ENCODE data around the gene GGT5. TPM values are rescaled to one million over a fixed set of nuclear protein-coding genes. Genes with fewer than 3 reads are reported as not detected.
"Not testable (repeated sequence)": the region's sequence is repeated elsewhere in the genome, so short reads cannot be mapped to it uniquely, and the experiment has no call there.

The GGT5 gene
- total RNA-seq, 4 donors from 2014 or later: 8.8 to 29.9 (median 22.8) TPM

- in situ Hi-C loops (cut with MboI; ENCODE audit: low sequenced_read_pairs in 4 of 4); ATAC-seq; H3K27me3 ChIP-seq; H3K4me3 ChIP-seq; H3K9me3 ChIP-seq; H3K27ac ChIP-seq; intact Hi-C loops (cut with DNase I; ENCODE audit: low total_unique reads); H3K36me3 ChIP-seq; H3K4me1 ChIP-seq; DNase-seq: not testable (repeated sequence)
Observed at GRCh38 chr22:24262185-24262749, 17.4 kb upstream of the GGT5 start.

- intact Hi-C loops (cut with DNase I; ENCODE audit: low total_unique reads); H3K4me3 ChIP-seq; H3K4me1 ChIP-seq; H3K36me3 ChIP-seq; ATAC-seq; H3K27ac ChIP-seq; H3K9me3 ChIP-seq; H3K27me3 ChIP-seq; in situ Hi-C loops (cut with MboI; ENCODE audit: low sequenced_read_pairs in 4 of 4): not testable (repeated sequence)
- peak in 2 of 5 experiments; percentile 24 to 62 for TF ChIP-seq CTCF (IDR thresholded peaks at IDR 0.05 in 4 of 5, conservative IDR thresholded peaks at IDR 0.05 in 1 of 5)
- DNase-seq: peak; percentile 53 to 57
Observed at GRCh38 chr22:24259459-24259858, 14.6 kb upstream of the GGT5 start.

- intact Hi-C loops (cut with DNase I; ENCODE audit: low total_unique reads); H3K27ac ChIP-seq; DNase-seq; ATAC-seq; H3K4me1 ChIP-seq; H3K4me3 ChIP-seq; in situ Hi-C loops (cut with MboI; ENCODE audit: low sequenced_read_pairs in 4 of 4); H3K27me3 ChIP-seq; H3K9me3 ChIP-seq; H3K36me3 ChIP-seq: not testable (repeated sequence)
Observed at GRCh38 chr22:24256736-24257135, 11.9 kb upstream of the GGT5 start.

- H3K27me3 ChIP-seq; DNase-seq; in situ Hi-C loops (cut with MboI; ENCODE audit: low sequenced_read_pairs in 4 of 4): not testable (repeated sequence)
Observed at GRCh38 chr22:24256136-24256535, 11.3 kb upstream of the GGT5 start.

GRCh38 chr22:24253126-24253525 lies 8.2 kb upstream of the GGT5 start:
- H3K36me3 ChIP-seq; H3K27ac ChIP-seq; H3K27me3 ChIP-seq; H3K4me3 ChIP-seq; H3K9me3 ChIP-seq; in situ Hi-C loops (cut with MboI; ENCODE audit: low sequenced_read_pairs in 4 of 4); ATAC-seq; H3K4me1 ChIP-seq; DNase-seq; intact Hi-C loops (cut with DNase I; ENCODE audit: low total_unique reads): not testable (repeated sequence)

More at GRCh38 chr22:24256136-24256535, 11.3 kb upstream of the GGT5 start:
- ATAC-seq; H3K4me3 ChIP-seq; H3K9me3 ChIP-seq; H3K27ac ChIP-seq; intact Hi-C loops (cut with DNase I; ENCODE audit: low total_unique reads); H3K36me3 ChIP-seq; H3K4me1 ChIP-seq: not testable (repeated sequence)

GRCh38 chr22:24251286-24251685 lies 6.4 kb upstream of the GGT5 start:
- peaks cover 12 to 15% of the 10 kb centered on the region in 2 donors for H3K4me1 ChIP-seq
- H3K36me3 ChIP-seq; H3K9me3 ChIP-seq; H3K4me3 ChIP-seq; in situ Hi-C loops (cut with MboI; ENCODE audit: low sequenced_read_pairs in 4 of 4); intact Hi-C loops (cut with DNase I; ENCODE audit: low total_unique reads); H3K27me3 ChIP-seq; ATAC-seq; H3K27ac ChIP-seq; DNase-seq: not testable (repeated sequence)

- H3K4me3 ChIP-seq, DNase-seq, H3K9me3 ChIP-seq, H3K27me3 ChIP-seq, H3K36me3 ChIP-seq, ATAC-seq, H3K27ac ChIP-seq: not testable (repeated sequence)
- in situ Hi-C loops (cut with MboI; ENCODE audit: low sequenced_read_pairs in 4 of 4) (loop anchor here in 3 of 4 donors (10.0 to 25.0 kb wide), 2 partner anchors 55 to 137 kb away; no protein-coding TSS in a partner anchor), intact Hi-C loops (cut with DNase I; ENCODE audit: low total_unique reads) (loop anchor here (5.0 kb wide), 1 partner anchor 42 kb away; no protein-coding TSS in a partner anchor)
- H3K4me1 ChIP-seq: peaks cover 13 to 20% of the 10 kb centered on the region in 2 donors
Observed at GRCh38 chr22:24249413-24249812, 4.5 kb upstream of the GGT5 start.

GRCh38 chr22:24248611-24249010 lies 3.7 kb upstream of the GGT5 start:
- peaks cover 14 to 20% of the 10 kb centered on the region in 2 donors for H3K4me1 ChIP-seq
- in situ Hi-C loops (cut with MboI; ENCODE audit: low sequenced_read_pairs in 4 of 4) (loop anchor here in 3 of 4 donors (10.0 to 25.0 kb wide), 2 partner anchors 54 to 136 kb away; no protein-coding TSS in a partner anchor), intact Hi-C loops (cut with DNase I; ENCODE audit: low total_unique reads) (loop anchor here (5.0 kb wide), 1 partner anchor 41 kb away; no protein-coding TSS in a partner anchor)
- H3K27me3 ChIP-seq, H3K9me3 ChIP-seq, H3K36me3 ChIP-seq, H3K27ac ChIP-seq, H3K4me3 ChIP-seq, DNase-seq, ATAC-seq: not testable (repeated sequence)
